Measurements from ENCODE around the gene FAM72C. TPM values are rescaled to one million over a fixed set of nuclear protein-coding genes. Genes with fewer than 3 reads are reported as not detected.
"Not testable (repeated sequence)": the region's sequence is repeated elsewhere in the genome, so short reads cannot be mapped to it uniquely, and the experiment has no call there.

Gene FAM72C
- total and polyA plus RNA-seq, 3 experiments from 2014 or later, result 4.1 to 5.3 TPM; not detected in 1

DNA sequence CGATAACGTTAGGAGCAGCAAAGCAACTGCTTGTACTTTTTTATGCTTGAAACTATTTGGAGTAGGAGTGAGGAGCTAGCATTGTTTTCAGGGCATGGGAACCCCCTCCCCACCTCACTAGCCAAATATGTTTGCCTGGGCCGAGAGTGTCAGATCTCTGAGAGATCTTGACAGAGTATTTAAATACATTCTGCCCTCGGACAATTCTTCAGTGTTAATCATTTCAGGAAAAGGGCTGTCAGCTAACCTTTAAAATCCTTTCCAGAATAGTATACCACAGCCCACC, 17.6 kb upstream of the FAM72C start:
- H3K9me3 Mint-ChIP-seq; H3K36me3 Mint-ChIP-seq; H3K4me3 ChIP-seq (ENCODE audit: low read length); POLR2A ChIA-PET; CTCF ChIA-PET; H3K4me1 ChIP-seq (ENCODE audit: insufficient read depth, low read length); H3K9me3 ChIP-seq (ENCODE audit: low read length); H3K27ac ChIP-seq (ENCODE audit: low read depth, low read length); H3K4me3 Mint-ChIP-seq; H3K36me3 ChIP-seq (ENCODE audit: insufficient read depth, low read length); H3K4me1 Mint-ChIP-seq; H3K27ac Mint-ChIP-seq; H3K27me3 ChIP-seq (ENCODE audit: insufficient read depth, low read length, poor library complexity, severe bottlenecking); DNase-seq; H3K27me3 Mint-ChIP-seq: not testable (repeated sequence)

DNA sequence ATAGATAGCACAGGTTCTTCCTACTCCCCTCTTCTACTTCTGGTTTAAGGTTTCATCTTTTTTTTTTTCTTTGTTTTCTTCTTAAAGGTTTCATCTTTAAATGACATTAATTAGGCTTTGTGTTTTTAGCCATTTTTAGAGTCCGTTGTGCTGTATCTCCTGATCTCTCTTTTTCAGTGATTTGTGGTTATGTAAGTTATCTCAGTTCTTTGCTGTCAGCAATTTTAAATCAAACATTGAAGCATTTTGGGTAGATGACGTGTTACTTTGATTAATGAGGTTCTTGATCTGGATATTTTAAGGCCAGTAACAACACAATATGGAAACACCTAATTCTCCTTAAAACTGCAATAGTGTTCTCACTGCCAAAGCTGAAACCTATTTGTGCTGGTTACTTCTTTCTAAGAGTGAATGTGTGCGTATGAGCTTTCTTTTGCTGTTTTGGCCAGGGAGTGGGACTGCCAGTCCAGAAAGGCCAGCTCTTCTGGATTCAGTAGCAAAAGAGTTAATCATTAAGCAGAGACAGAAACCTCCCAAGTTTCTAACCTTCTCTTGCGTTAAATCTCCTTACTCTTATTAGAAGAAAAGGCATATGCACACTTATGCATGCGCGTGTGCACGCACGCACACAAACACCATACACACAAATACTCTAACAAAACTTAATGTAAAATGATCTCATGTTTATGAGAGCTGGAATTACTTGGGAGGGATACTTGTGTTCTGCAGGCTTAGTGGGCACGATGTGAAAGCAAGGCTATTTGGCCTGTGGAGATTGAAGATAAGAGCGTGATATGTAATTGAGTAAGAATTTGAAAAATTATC, 17.0 kb upstream of the FAM72C start:
- H3K36me3 ChIP-seq (ENCODE audit: insufficient read depth, low read length); CTCF ChIA-PET; H3K27me3 Mint-ChIP-seq; H3K27me3 ChIP-seq (ENCODE audit: insufficient read depth, low read length, poor library complexity, severe bottlenecking); H3K27ac ChIP-seq (ENCODE audit: low read depth, low read length); H3K4me1 Mint-ChIP-seq; POLR2A ChIA-PET; H3K4me1 ChIP-seq (ENCODE audit: insufficient read depth, low read length); H3K9me3 ChIP-seq (ENCODE audit: low read length); H3K4me3 ChIP-seq (ENCODE audit: low read length); DNase-seq; H3K27ac Mint-ChIP-seq; H3K9me3 Mint-ChIP-seq; H3K36me3 Mint-ChIP-seq; H3K4me3 Mint-ChIP-seq: not testable (repeated sequence)

DNA sequence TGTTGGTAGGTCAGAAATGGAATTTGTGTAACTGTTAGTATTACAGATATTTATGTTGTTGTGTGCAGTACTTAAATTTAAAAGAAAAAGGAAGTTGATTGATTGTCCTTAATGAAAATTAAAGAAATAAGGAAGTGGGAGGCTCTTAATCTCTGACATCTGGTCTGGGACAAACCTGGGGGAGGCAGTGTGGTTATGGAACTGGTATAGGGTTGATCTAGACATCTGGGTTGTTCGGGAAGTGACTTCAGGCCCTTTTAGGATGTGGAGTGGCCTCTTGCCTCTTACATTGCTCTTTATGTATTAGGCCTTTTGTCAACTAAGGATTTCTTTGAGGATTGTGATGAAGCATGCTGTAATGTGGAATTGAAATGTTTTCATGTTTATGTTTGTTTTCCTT, 16.1 kb upstream of the FAM72C start:
- H3K36me3 Mint-ChIP-seq; H3K4me1 Mint-ChIP-seq; DNase-seq; H3K4me3 Mint-ChIP-seq; H3K27ac ChIP-seq (ENCODE audit: low read depth, low read length); H3K4me3 ChIP-seq (ENCODE audit: low read length); CTCF ChIA-PET; POLR2A ChIA-PET; H3K9me3 ChIP-seq (ENCODE audit: low read length); H3K27me3 Mint-ChIP-seq; H3K9me3 Mint-ChIP-seq; H3K27me3 ChIP-seq (ENCODE audit: insufficient read depth, low read length, poor library complexity, severe bottlenecking); H3K27ac Mint-ChIP-seq; H3K4me1 ChIP-seq (ENCODE audit: insufficient read depth, low read length); H3K36me3 ChIP-seq (ENCODE audit: insufficient read depth, low read length): not testable (repeated sequence)

DNA sequence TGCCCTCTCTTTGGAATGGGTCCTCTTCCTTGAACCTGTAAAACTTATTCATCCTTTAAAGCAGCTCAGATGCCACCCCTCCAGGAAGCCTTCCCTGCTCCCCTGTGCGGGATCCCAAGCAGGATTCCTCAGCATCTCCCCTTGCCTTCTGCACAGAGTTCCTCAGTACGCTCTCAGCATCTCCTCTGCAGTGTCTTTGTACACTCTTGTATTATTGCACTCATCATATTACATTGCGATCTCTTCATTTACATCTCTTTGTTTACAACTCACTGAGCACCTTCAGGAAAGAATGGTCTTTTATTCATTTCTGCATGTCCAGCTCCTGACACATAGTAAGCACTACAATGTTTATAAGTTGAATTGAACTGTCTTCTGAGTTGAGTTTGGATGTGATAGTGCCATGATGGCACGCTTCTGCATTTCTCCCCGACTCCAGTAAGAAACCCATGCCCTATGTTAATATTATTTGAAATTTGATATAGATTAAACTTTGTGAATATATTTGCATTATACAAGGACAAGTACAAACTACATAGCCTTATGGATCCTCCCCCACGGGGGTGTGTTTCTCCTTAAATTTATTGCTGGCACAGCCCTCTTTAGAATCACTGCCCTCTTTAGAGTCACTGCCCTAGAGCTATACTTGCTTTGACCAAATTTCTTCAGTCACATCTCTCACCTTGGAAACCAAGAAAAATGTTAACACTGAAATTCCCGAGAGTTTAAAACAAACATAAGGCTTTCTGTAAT, 13.1 kb upstream of the FAM72C start:
- POLR2A ChIA-PET, H3K4me3 Mint-ChIP-seq, H3K36me3 Mint-ChIP-seq: not testable (repeated sequence)

DNA sequence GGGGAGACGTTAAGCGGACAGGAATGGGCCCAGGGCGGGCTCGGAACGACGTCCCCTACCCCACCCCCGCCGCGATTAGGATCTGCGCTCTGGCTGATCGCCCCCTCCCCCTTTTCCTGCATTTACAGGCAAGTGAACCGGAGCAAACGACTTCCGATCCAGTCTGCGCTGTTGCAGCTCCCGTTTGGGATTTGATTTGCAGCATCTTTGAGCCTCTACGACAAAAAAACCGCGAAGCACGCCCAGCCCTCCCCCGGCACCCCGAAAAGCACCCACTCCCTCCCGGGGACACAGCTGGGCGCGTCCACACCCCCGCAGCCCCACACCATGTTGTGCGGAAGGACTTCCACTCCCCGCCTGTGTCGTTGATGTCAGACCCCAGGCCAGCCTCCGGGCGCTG, 2.6 kb upstream of the FAM72C start:
- H3K27ac Mint-ChIP-seq; H3K27me3 ChIP-seq (ENCODE audit: insufficient read depth, low read length, poor library complexity, severe bottlenecking); H3K4me1 ChIP-seq (ENCODE audit: insufficient read depth, low read length); H3K9me3 Mint-ChIP-seq; H3K27me3 Mint-ChIP-seq; H3K36me3 ChIP-seq (ENCODE audit: insufficient read depth, low read length); CTCF ChIA-PET; H3K36me3 Mint-ChIP-seq; H3K9me3 ChIP-seq (ENCODE audit: low read length); H3K27ac ChIP-seq (ENCODE audit: low read depth, low read length); H3K4me1 Mint-ChIP-seq; H3K4me3 ChIP-seq (ENCODE audit: low read length); POLR2A ChIA-PET: not testable (repeated sequence)
- peak in 2 of 5 donors; percentile 4 to 7 for DNase-seq
- peak overlapping the region in 4 of 7 donors; percentile 66 to 82 (median 75) for H3K4me3 Mint-ChIP-seq

More for the DNA sequence above, 13.1 kb upstream of the FAM72C start:
- H3K4me3 ChIP-seq (ENCODE audit: low read length); H3K27ac ChIP-seq (ENCODE audit: low read depth, low read length); H3K27me3 Mint-ChIP-seq; CTCF ChIA-PET; DNase-seq; H3K9me3 ChIP-seq (ENCODE audit: low read length); H3K36me3 ChIP-seq (ENCODE audit: insufficient read depth, low read length); H3K27me3 ChIP-seq (ENCODE audit: insufficient read depth, low read length, poor library complexity, severe bottlenecking); H3K4me1 ChIP-seq (ENCODE audit: insufficient read depth, low read length); H3K4me1 Mint-ChIP-seq; H3K27ac Mint-ChIP-seq; H3K9me3 Mint-ChIP-seq: not testable (repeated sequence)

DNA sequence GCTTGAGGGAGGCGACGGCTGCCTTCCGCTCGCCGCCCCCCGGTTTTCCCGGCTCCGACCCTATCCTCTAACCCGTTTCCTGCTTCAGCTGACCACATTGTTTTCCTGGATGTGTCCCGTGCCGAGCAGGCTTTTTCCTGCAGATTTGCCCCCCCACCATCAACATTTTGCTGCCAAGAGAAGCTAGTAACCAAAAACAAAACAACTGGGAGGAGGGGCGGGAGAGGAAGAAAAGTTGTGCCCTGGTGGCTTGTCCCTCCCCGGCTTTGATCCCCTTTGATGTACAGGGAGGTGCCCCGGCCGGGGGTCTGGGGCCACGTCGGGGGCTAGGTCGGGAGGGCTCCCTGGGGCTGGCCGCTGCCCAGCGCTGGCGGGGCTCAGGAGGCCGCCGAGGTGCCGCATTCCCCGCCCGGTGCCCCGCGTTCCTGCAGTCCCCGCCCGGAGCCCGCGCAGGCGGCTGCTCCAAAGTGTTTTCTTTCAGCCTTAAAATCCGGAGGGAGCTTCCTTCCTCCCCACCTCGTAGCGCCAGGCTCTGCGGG, 2.2 kb upstream of the FAM72C start:
- peak overlapping the region in 2 of 8 donors; percentile 77 to 83 for H3K27ac Mint-ChIP-seq
- H3K36me3 Mint-ChIP-seq; H3K4me3 ChIP-seq (ENCODE audit: low read length): not testable (repeated sequence)

DNA sequence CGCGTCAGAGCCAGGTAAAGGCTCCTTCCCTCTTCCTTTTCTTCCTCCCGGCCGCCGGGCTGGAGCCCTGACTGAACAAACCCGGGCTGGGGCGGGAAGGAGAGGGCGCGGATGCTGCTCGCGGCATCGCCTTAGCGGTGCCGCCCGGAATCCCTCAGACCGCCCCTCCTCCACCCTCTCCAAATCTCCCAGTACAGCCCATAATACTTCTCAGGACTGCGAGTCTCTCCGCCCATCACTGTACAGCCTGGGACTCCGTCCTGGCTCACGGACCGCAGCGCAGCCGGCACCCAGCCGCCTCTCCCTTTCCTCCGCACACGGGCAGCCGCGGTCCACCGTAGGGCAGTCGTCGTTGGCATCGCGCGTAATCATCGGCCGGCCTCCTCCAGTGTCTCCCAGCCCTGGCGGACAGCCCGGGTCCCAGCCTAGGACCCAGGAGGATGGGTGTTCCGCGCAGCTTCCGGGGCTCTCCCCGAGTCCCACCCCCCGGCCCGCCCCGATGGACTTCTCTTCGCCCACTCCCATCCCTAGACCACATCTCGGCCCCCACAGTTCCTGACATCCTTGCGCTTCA, 1.1 kb upstream of the FAM72C start:
- H3K27me3 ChIP-seq (ENCODE audit: insufficient read depth, low read length, poor library complexity, severe bottlenecking); H3K36me3 Mint-ChIP-seq; H3K4me1 Mint-ChIP-seq; H3K4me3 ChIP-seq (ENCODE audit: low read length); H3K9me3 ChIP-seq (ENCODE audit: low read length); H3K4me1 ChIP-seq (ENCODE audit: insufficient read depth, low read length); H3K27me3 Mint-ChIP-seq; H3K27ac Mint-ChIP-seq; H3K36me3 ChIP-seq (ENCODE audit: insufficient read depth, low read length); POLR2A ChIA-PET; H3K27ac ChIP-seq (ENCODE audit: low read depth, low read length); H3K9me3 Mint-ChIP-seq; DNase-seq; H3K4me3 Mint-ChIP-seq; CTCF ChIA-PET: not testable (repeated sequence)

More for the DNA sequence above, 2.2 kb upstream of the FAM72C start:
- H3K9me3 ChIP-seq (ENCODE audit: low read length); H3K4me1 Mint-ChIP-seq; H3K27me3 Mint-ChIP-seq; H3K27ac ChIP-seq (ENCODE audit: low read depth, low read length); H3K27me3 ChIP-seq (ENCODE audit: insufficient read depth, low read length, poor library complexity, severe bottlenecking); H3K4me1 ChIP-seq (ENCODE audit: insufficient read depth, low read length); DNase-seq; H3K9me3 Mint-ChIP-seq; POLR2A ChIA-PET; CTCF ChIA-PET; H3K36me3 ChIP-seq (ENCODE audit: insufficient read depth, low read length): not testable (repeated sequence)
- H3K4me3 Mint-ChIP-seq, result peak overlapping the region; percentile 86 to 96 (median 90)

DNA sequence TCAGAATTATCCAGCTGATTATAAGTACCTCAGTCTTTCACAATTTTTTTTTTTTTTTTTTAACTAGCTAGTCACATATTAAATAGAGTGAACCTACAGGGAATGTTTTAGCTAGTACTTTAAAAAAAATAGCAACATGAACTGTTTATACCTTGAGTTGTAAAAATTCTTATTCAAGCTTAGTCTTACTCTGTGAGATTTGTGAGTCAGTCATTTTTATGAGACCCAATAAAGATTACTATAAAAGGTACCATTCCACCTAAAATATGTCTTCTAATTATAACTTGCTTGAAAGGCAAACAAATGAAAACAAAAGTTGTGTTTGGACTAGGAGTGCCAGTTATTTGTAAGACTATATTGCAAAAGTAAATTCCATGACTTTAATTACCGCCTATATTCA, 5.9 kb downstream of the FAM72C start:
- H3K4me1 ChIP-seq (ENCODE audit: insufficient read depth, low read length); H3K27ac ChIP-seq (ENCODE audit: low read depth, low read length); H3K36me3 Mint-ChIP-seq; POLR2A ChIA-PET; H3K4me3 Mint-ChIP-seq; H3K27me3 Mint-ChIP-seq; H3K9me3 Mint-ChIP-seq; H3K36me3 ChIP-seq (ENCODE audit: insufficient read depth, low read length); H3K9me3 ChIP-seq (ENCODE audit: low read length); H3K27ac Mint-ChIP-seq; CTCF ChIA-PET; H3K27me3 ChIP-seq (ENCODE audit: insufficient read depth, low read length, poor library complexity, severe bottlenecking); DNase-seq; H3K4me3 ChIP-seq (ENCODE audit: low read length); H3K4me1 Mint-ChIP-seq: not testable (repeated sequence)
